GM21786 (cell line): Measurements from ENCODE around the gene RTN4RL1.
A peak's percentile ranks its signal among the peaks of the same experiment; 100 is the strongest.

Source experiments
- ATAC-seq: cut with Tn5 transposase; IDR thresholded peaks from one replicate; pipeline ENCODE4 v1.9.1; 2021; ENCODE audit not compliant: unreplicated experiment

Gene RTN4RL1

GRCh38 chr17:2025220-2025621 is at the start of gene RTN4RL1:
Gene RTN4RL1, minus strand, starts transcription at chr17:2025334. Its CDS starts 469 bp downstream, at chr17:2024865.
- no peak for ATAC-seq

- ATAC-seq, result no peak
These were observed 49.8 kb upstream of the RTN4RL1 start for GRCh38 chr17:2074919-2075318.

- ATAC-seq, result no peak
These were observed 46.5 kb upstream of the RTN4RL1 start for GRCh38 chr17:2071455-2072281.

GRCh38 chr17:2071024-2071385 is 45.9 kb upstream of the RTN4RL1 start:
- no peak for ATAC-seq

GRCh38 chr17:2070241-2071023 is 45.3 kb upstream of the RTN4RL1 start:
- peak; percentile 83 for ATAC-seq

GRCh38 chr17:2068519-2069051 is 43.5 kb upstream of the RTN4RL1 start:
- no peak for ATAC-seq

GRCh38 chr17:2068031-2068518 is 42.9 kb upstream of the RTN4RL1 start:
- no peak for ATAC-seq

- ATAC-seq, result no peak
These were observed 42.5 kb upstream of the RTN4RL1 start for GRCh38 chr17:2067608-2068024.

- no peak for ATAC-seq
These were observed 42.0 kb upstream of the RTN4RL1 start for GRCh38 chr17:2067048-2067561.

- no peak for ATAC-seq
These were observed 40.8 kb upstream of the RTN4RL1 start for GRCh38 chr17:2065949-2066400.

GRCh38 chr17:2064980-2065785 is 40.0 kb upstream of the RTN4RL1 start:
- ATAC-seq, result no peak

GRCh38 chr17:2064520-2064971 is 39.4 kb upstream of the RTN4RL1 start:
- no peak for ATAC-seq

- no peak for ATAC-seq
These were observed 39.0 kb upstream of the RTN4RL1 start for GRCh38 chr17:2064147-2064489.

GRCh38 chr17:2063261-2064146 is 38.4 kb upstream of the RTN4RL1 start:
- ATAC-seq, result no peak

- no peak for ATAC-seq
These were observed 37.5 kb upstream of the RTN4RL1 start for GRCh38 chr17:2062571-2063183.

- ATAC-seq, result no peak
These were observed 36.4 kb upstream of the RTN4RL1 start for GRCh38 chr17:2061441-2061958.

GRCh38 chr17:2060681-2061440 is 35.7 kb upstream of the RTN4RL1 start:
- ATAC-seq, result no peak

GRCh38 chr17:2060385-2060658 is 35.2 kb upstream of the RTN4RL1 start:
- ATAC-seq, result no peak
